Naive B cell (primary cell): ENCODE data around the gene LUZP1. TPM values are rescaled to one million over a fixed set of nuclear protein-coding genes. Genes with fewer than 3 reads are reported as not detected.

Experiments
- ATAC-seq, 2 donors: fragments of 150-1000 bp; cut with Tn5 transposase; 2 replicates each; pipeline ENCODE4 v1.10.0; 2021; ENCODE audit warnings: low read depth in 2 of 2, mild to moderate bottlenecking in 2 of 2, moderate library complexity in 2 of 2
- DNase-seq: peaks from one replicate; pipeline ENCODE4 v3.0.0; 2022
- H3K27ac Mint-ChIP-seq, 6 donors: one replicate each; pipeline ENCODE4 v1.8.0; 2020 to 2022; ENCODE audit warnings: mild to moderate bottlenecking in 6 of 6, mixed read lengths in 6 of 6, moderate library complexity in 5 of 6, inconsistent platforms in 2 of 6
- H3K27me3 Mint-ChIP-seq, 3 donors: one replicate each; pipeline ENCODE4 v1.8.0; 2021 to 2022; ENCODE audit warnings: mixed read lengths in 3 of 3, mild to moderate bottlenecking in 1 of 3
- H3K36me3 Mint-ChIP-seq, 2 donors: one replicate each; pipeline ENCODE4 v1.8.0; 2020 to 2022; ENCODE audit warnings: mixed read lengths in 2 of 2, inconsistent platforms in 1 of 2, mild to moderate bottlenecking in 1 of 2
- H3K4me1 Mint-ChIP-seq, 3 donors: one replicate each; pipeline ENCODE4 v1.8.0; 2020 to 2022; ENCODE audit warnings: mixed read lengths in 3 of 3, inconsistent platforms in 1 of 3, mild to moderate bottlenecking in 1 of 3, moderate library complexity in 1 of 3
- H3K4me3 Mint-ChIP-seq, 8 donors: one replicate each; pipeline ENCODE4 v1.8.0; 2020 to 2022; ENCODE audit warnings: mild to moderate bottlenecking in 8 of 8, mixed read lengths in 8 of 8, moderate library complexity in 8 of 8, inconsistent platforms in 2 of 8
- H3K9me3 Mint-ChIP-seq, 7 donors: one replicate each; pipeline ENCODE4 v1.8.0; 2020 to 2022; ENCODE audit warnings: mixed read lengths in 7 of 7, mild to moderate bottlenecking in 5 of 7, inconsistent platforms in 2 of 7, moderate library complexity in 1 of 7
- polyA plus RNA-seq, 6 donors: library from polyadenylated mRNA; unstranded; fragments of 300-500 nt; fragmentation: Illumina TruSeq; gene quantifications; one replicate each; pipeline ENCODE4 v1.2.3, GENCODE V29; 2021; ENCODE audit warnings: low read depth in 6 of 6

The LUZP1 gene
- polyA plus RNA-seq, 6 donors from 2014 or later = 1.3 to 14.1 (median 7.0) TPM

DNA sequence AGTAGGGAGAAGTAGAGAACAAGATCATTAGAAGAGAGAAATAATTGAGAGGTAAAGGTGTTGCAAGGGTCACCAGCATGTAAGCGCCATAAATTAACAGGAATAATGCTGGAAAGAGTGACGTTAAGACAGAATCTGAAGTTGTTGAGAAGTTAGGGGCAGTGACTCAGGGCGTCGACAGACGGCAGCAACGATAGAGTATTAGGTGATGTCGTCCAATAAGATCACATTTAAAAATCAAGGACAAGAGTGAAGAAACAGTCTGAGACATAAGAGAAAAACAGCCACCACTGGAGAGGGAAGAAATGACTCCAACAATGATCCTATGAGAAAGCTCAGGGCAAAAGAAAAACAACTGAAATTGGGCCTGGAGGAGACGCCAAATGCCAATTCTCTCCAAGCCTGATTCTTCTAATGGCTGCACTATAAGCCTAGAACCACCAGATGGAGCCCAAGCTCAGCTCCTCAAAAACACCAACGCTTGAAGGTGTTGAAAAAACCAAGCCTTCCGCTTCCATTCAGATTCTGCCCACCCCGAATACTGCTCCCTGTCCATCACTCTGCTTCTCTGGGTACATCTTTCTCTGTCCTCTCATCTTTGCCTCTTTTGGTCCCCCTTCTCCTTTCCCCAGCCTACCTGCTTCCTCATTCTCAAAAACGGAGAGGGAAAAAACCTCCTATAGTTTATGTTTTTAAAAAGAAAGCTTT is 70.0 kb downstream of the LUZP1 start:
- Mint-ChIP-seq H3K4me3 (no peak overlapping the region), H3K27me3 (no peaks in the 10 kb centered on the region), H3K36me3 (peaks cover 6 to 10% of the 10 kb centered on the region in 2 donors), H3K4me1 (peaks cover 7 to 33% (median 14%) of the 10 kb centered on the region in 3 donors), H3K9me3 (no peaks in the 10 kb centered on the region), H3K27ac (peak overlapping the region in 1 of 6 donors; percentile 31)
- peak; percentile 45 for DNase-seq
- peak; percentile 41 to 60 for ATAC-seq

DNA sequence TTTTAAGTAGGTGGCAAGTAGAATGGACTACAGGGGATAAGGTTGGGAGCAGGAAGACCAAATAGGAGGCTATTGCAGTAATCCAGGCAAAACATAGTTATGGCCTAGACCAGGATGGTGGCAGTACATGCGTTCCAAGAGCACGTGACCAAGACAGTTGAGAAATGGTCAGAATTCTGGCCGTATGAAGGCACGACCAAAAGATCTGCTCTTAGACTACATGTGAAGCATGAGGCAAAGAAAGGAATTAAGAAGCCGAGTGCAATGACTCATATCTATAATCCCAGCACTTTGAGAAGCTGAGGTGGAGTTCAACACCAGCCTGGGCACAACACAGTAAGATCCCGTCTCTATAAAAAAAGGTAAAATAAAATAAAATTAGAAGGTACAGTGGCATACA is 71.3 kb downstream of the LUZP1 start:
- H3K4me3 Mint-ChIP-seq = no peak overlapping the region
- no peaks in the 10 kb centered on the region for H3K27me3 Mint-ChIP-seq
- no peaks in the 10 kb centered on the region for H3K9me3 Mint-ChIP-seq
- no peak for ATAC-seq
- H3K4me1 Mint-ChIP-seq = peaks cover 0 to 22% (median 6%) of the 10 kb centered on the region in 3 donors
- no peak for DNase-seq
- no peak overlapping the region for H3K27ac Mint-ChIP-seq
- H3K36me3 Mint-ChIP-seq = peaks cover 16 to 18% of the 10 kb centered on the region in 2 donors

DNA sequence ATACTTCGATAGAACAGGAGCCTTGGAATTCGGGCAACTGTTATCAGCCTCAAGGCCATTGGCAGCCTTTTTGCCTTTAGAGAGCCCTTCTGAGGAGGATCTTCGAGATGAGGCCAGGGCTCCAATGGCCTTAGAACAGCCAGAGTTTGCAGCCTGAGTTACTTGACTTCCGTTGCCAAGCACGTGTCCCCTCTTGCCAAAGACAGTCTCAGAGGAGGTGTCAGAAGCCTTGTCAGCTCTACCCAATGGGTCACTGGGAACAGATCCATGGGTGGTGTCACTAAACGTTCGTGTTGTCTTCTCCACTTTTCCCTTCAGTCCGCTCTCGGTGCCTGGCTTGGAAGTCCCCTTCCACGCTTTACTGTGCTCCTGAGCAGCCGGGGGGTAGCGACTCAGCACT is 76.2 kb downstream of the LUZP1 start:
- ATAC-seq (no peak), DNase-seq (no peak)
- no peak overlapping the region for H3K4me3 Mint-ChIP-seq
- peaks cover 18 to 33% of the 10 kb centered on the region in 2 donors for H3K36me3 Mint-ChIP-seq
- H3K4me1 Mint-ChIP-seq = no peaks in the 10 kb centered on the region
- H3K27ac Mint-ChIP-seq = no peak overlapping the region
- H3K9me3 Mint-ChIP-seq = no peaks in the 10 kb centered on the region
- no peaks in the 10 kb centered on the region for H3K27me3 Mint-ChIP-seq

DNA sequence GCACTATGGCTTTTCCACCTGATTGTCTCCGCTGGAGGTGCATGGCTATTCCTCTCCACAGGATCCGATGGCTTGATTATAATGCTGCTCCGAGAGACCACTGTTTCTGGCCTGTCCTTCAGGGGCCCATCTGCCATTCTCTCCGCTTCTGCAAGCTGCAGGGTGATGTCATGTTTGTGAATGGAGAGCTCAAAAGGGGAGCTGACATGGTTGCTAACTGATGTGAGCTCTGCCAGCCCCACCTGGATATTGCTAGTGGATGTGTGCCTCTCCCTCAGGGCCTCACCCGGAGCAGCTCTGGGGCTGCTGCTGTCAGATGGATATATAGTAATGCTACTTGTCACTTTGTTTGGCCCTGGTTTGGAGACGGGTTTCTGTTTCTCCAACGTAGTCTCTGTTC is 77.1 kb downstream of the LUZP1 start:
- Mint-ChIP-seq H3K27ac (peak overlapping the region in 1 of 6 donors; percentile 44), H3K4me1 (no peaks in the 10 kb centered on the region), H3K36me3 (peaks cover 18 to 38% of the 10 kb centered on the region in 2 donors), H3K27me3 (no peaks in the 10 kb centered on the region), H3K9me3 (no peaks in the 10 kb centered on the region), H3K4me3 (no peak overlapping the region)
- DNase-seq (no peak), ATAC-seq (no peak)

DNA sequence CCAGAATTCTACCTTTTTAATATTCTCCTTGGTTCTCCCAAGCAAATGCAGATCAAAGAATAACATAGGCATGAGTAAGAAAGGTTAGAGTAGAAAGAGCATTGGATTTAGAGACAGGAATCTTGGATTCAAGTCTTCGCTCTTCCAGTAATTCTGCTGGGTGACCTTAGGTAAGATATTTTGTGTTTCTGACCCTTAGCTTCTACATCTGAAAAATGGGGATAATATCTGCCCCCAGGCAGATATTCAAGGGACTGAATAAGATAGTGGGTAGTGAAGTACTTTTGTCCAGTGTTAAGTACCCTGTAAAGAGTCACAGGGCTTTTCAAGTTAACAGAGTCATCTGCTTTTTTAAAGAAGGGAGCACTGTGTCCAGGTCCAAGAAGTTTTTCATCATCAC is 78.6 kb downstream of the LUZP1 start:
- no peaks in the 10 kb centered on the region for H3K4me1 Mint-ChIP-seq
- H3K9me3 Mint-ChIP-seq = no peaks in the 10 kb centered on the region
- H3K36me3 Mint-ChIP-seq = peaks cover 13 to 47% of the 10 kb centered on the region in 2 donors
- ATAC-seq (no peak), DNase-seq (no peak)
- peak overlapping the region in 3 of 6 donors; percentile 6 to 47 (median 14) for H3K27ac Mint-ChIP-seq
- no peak overlapping the region for H3K4me3 Mint-ChIP-seq
- no peaks in the 10 kb centered on the region for H3K27me3 Mint-ChIP-seq

DNA sequence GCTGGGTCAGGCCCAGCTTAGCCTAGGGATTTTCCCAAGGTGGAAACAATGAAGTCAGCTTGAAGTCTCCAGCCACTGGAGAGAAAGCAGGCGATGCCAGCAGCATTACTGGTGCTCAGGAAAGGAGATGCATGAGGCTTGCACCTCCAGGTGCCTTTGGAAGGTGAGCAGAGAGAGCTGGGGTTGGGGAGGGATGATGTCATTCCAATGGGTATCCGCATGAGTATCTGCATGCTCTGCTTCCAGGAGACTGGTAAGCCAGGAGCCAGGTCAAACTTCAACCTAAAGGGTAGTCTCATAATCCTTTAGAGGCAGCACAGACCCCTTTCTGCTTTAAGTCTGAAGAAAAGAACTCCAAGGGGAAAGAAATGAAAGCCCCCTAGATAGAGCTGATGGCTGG is 80.6 kb downstream of the LUZP1 start:
- Mint-ChIP-seq H3K27ac (peak overlapping the region in 1 of 6 donors; percentile 26), H3K36me3 (peaks cover 2 to 43% of the 10 kb centered on the region in 2 donors), H3K9me3 (no peaks in the 10 kb centered on the region), H3K4me3 (no peak overlapping the region), H3K27me3 (no peaks in the 10 kb centered on the region), H3K4me1 (no peaks in the 10 kb centered on the region)
- no peak for ATAC-seq
- DNase-seq = no peak

DNA sequence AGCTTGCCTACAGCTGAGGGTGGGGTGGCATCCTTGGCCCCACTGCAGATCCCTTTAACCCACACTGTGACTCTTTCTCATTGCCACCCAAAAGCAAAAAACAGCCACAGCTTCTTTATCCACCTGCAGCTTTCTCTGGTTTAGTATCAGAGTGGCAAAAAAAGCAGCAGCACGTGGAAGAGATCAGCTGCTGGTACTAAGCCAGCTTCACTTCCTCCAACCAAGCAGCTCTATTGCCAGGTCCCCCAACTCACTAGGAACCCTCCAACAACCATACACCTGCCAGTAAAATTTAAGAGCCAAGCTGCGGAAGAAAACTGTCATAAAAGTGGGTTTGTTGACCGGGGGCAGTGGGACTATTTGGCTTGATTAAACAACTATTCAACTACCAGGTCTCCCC is 83.0 kb downstream of the LUZP1 start:
- H3K4me1 Mint-ChIP-seq = no peaks in the 10 kb centered on the region
- ATAC-seq = no peak
- H3K9me3 Mint-ChIP-seq = no peaks in the 10 kb centered on the region
- no peaks in the 10 kb centered on the region for H3K27me3 Mint-ChIP-seq
- no peak overlapping the region for H3K4me3 Mint-ChIP-seq
- no peak for DNase-seq
- peak overlapping the region in 2 of 6 donors; percentile 16 to 80 for H3K27ac Mint-ChIP-seq
- H3K36me3 Mint-ChIP-seq = peaks cover 2 to 35% of the 10 kb centered on the region in 2 donors

DNA sequence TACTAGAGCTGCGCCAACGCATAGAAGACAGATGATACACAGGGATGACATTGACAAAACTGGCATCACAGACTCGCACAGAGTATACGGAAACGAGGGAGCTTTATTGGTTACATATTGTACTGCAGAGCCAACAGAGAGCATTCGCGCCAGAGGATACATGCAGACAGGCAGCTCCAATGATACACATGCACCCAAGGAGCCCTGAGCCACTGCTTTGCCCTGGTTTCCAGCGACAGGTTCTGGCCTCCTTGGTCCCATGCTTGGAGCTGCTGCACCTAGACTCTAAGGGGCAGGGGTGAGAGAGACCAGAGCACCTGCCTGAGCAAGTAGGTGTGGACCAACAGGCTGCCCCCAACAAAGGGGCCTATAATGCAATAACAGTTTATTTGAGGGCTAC is 83.8 kb downstream of the LUZP1 start:
- peaks cover 10 to 42% of the 10 kb centered on the region in 2 donors for H3K36me3 Mint-ChIP-seq
- no peaks in the 10 kb centered on the region for H3K27me3 Mint-ChIP-seq
- no peak overlapping the region for H3K27ac Mint-ChIP-seq
- H3K9me3 Mint-ChIP-seq = no peaks in the 10 kb centered on the region
- no peaks in the 10 kb centered on the region for H3K4me1 Mint-ChIP-seq
- no peak overlapping the region for H3K4me3 Mint-ChIP-seq
- no peak for DNase-seq
- no peak for ATAC-seq

DNA sequence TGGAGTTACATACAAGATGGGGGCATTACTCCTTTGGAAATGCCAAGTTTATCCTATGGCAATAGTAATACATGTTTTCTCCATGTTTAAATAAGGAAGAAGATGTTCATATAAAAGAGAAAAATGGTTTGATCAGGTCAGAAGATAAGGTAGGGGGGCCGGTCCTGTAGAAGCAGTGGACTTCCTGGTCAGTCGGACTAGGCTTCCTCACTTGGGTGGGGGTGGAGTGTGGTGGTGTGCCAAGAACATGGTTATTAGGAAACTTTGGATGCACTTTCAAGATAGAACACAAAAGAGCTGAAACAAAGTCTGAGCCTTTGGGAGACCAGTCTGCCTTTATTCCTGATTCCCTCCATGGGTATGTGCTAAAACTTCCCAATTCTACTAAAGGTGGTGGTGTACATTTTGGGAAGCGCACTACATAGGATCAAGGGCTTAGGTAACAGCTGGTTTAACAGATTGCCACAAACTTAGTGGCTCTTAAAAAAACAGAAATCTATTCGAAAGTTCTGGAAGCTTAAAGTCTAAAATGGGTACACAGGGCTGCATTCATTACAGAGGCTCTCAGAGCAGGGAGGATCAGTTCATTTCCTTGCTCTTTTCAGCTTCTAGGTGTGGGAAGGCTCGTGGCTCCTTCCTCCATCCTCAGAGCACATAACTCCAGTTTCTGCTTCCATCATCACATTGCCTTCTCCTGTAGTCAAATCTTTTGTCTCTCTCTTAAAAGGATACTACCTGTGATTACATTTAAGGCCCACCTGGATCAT is 84.8 kb downstream of the LUZP1 start:
- DNase-seq = no peak
- no peaks in the 10 kb centered on the region for H3K27me3 Mint-ChIP-seq
- no peaks in the 10 kb centered on the region for H3K9me3 Mint-ChIP-seq
- peak overlapping the region in 3 of 6 donors; percentile 16 to 50 (median 33) for H3K27ac Mint-ChIP-seq
- H3K4me1 Mint-ChIP-seq = no peaks in the 10 kb centered on the region
- ATAC-seq = no peak
- H3K36me3 Mint-ChIP-seq = peaks cover 17 to 50% of the 10 kb centered on the region in 2 donors
- H3K4me3 Mint-ChIP-seq = no peak overlapping the region

DNA sequence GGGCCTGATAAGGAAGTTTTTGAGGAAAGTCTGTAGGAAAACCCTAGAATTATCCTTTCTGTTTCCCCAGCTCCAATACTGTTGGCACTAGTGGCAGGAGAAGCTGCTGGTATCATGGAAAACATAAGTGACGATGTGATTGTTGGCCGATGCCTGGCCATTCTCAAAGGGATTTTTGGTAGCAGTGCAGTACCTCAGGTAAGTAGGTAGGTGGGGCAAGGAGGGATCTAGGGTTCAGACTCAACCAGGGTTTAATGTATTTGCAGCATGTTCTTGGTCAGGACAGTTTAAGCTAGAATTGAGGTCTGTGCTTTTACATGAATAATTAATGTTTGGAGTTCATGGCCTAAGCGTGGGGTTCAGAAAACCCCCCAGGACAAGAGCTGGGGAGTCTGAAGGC is 87.3 kb downstream of the LUZP1 start:
- DNase-seq (no peak), ATAC-seq (no peak)
- Mint-ChIP-seq H3K36me3 (peaks cover 21 to 44% of the 10 kb centered on the region in 2 donors), H3K9me3 (no peaks in the 10 kb centered on the region), H3K4me1 (no peaks in the 10 kb centered on the region), H3K27me3 (no peaks in the 10 kb centered on the region), H3K4me3 (no peak overlapping the region), H3K27ac (peak overlapping the region in 1 of 6 donors; percentile 70)

DNA sequence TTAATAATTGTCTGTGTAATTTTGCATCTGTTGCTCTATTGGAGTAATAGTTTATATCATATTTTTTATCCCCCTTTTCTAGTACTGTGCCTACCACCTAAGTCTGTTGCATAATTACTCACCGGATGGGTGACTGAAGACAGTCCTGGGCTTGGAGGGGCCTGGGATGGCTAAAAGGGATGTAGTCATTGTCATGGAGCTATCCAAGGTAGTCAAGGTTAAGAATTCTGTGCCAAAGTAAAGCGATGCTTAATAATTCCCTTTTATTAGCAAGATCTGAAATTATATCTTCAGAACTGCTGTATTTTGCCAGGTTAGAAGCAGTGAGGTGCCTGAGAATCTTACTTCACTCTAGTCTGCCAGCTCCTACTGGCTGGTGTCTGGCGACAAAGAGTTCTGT is 87.8 kb downstream of the LUZP1 start:
- Mint-ChIP-seq H3K36me3 (peaks cover 21 to 39% of the 10 kb centered on the region in 2 donors), H3K27ac (peak overlapping the region in 3 of 6 donors; percentile 7 to 57 (median 39)), H3K9me3 (no peaks in the 10 kb centered on the region), H3K27me3 (no peaks in the 10 kb centered on the region), H3K4me1 (no peaks in the 10 kb centered on the region), H3K4me3 (no peak overlapping the region)
- no peak for ATAC-seq
- DNase-seq = no peak

DNA sequence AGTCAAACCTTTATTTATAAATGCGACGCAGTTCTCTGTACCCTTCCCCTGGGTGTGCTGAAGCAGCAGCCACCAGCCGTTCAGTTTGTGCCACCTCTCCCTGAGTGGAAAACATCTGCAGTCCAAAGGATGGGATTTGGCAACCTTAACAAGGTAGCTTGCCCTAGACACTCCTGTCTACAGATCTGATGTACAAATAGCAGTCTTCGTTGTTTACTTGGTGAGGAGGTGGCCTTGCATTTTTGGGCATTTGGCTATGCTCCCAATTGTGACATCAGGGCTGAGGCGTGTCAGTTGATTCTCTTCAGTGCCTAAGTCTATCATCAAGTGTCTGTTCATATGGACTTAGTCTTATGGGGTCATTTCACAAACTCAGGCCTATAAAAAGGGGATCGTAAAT is 89.6 kb downstream of the LUZP1 start:
- DNase-seq (no peak), ATAC-seq (no peak)
- peaks cover 21 to 37% of the 10 kb centered on the region in 2 donors for H3K36me3 Mint-ChIP-seq
- no peaks in the 10 kb centered on the region for H3K4me1 Mint-ChIP-seq
- H3K9me3 Mint-ChIP-seq = no peaks in the 10 kb centered on the region
- H3K27me3 Mint-ChIP-seq = no peaks in the 10 kb centered on the region
- H3K27ac Mint-ChIP-seq = no peak overlapping the region
- no peak overlapping the region for H3K4me3 Mint-ChIP-seq

DNA sequence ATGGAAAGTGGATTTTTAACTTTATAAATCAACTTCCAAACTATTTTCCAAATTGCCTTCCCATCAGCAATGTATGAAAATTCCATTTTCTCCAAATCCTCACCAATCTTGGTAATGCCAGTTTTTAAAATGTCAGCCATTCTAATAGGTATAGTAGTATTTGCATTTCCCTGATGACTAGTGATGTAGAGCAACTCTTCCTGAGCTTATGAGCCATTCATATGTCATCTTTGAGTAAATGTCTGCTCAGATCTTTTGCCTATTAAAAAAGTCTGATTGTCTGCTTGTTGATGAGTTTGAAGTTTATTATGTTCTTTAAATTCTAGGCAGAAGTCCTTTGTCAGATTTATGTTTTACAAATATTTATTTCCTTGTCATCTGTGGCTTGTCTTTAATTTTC is 94.6 kb downstream of the LUZP1 start:
- Mint-ChIP-seq H3K4me1 (no peaks in the 10 kb centered on the region), H3K27me3 (no peaks in the 10 kb centered on the region), H3K27ac (peak overlapping the region in 1 of 6 donors; percentile 90), H3K36me3 (peaks cover 15 to 19% of the 10 kb centered on the region in 2 donors), H3K4me3 (no peak overlapping the region), H3K9me3 (no peaks in the 10 kb centered on the region)
- ATAC-seq (no peak), DNase-seq (no peak)

DNA sequence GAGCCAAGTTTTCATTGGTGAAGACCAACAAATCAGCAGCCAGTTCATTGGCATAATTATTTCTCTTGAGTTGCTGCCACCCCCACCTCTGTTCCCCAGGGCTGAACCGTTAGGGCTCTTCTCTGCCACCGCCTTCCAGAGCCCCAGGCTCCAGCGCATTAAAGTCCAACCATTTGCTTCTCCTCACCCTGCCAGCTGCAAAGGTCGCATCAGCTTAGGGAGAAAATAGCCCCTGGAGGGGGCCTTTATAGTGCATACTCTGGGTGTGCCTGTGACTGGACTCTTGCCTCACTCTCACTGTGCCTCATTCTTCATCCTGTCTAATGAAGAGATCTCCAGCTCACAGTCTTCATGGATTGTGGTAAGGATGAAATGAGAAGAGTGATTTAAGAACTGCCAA is 99.0 kb downstream of the LUZP1 start:
- no peak overlapping the region for H3K4me3 Mint-ChIP-seq
- no peak for DNase-seq
- peak overlapping the region in 2 of 6 donors; percentile 18 to 70 for H3K27ac Mint-ChIP-seq
- no peaks in the 10 kb centered on the region for H3K27me3 Mint-ChIP-seq
- H3K9me3 Mint-ChIP-seq = no peaks in the 10 kb centered on the region
- no peaks in the 10 kb centered on the region for H3K4me1 Mint-ChIP-seq
- ATAC-seq = no peak
- H3K36me3 Mint-ChIP-seq = peaks cover 15 to 31% of the 10 kb centered on the region in 2 donors
